GM18858 (cell line): ENCODE results near the gene CPA4.

ENCODE experiments used
- ATAC-seq: cut with Tn5 transposase; IDR thresholded peaks from one replicate; pipeline ENCODE4 v1.9.1; 2021; ENCODE audit not compliant: unreplicated experiment

Gene CPA4

DNA sequence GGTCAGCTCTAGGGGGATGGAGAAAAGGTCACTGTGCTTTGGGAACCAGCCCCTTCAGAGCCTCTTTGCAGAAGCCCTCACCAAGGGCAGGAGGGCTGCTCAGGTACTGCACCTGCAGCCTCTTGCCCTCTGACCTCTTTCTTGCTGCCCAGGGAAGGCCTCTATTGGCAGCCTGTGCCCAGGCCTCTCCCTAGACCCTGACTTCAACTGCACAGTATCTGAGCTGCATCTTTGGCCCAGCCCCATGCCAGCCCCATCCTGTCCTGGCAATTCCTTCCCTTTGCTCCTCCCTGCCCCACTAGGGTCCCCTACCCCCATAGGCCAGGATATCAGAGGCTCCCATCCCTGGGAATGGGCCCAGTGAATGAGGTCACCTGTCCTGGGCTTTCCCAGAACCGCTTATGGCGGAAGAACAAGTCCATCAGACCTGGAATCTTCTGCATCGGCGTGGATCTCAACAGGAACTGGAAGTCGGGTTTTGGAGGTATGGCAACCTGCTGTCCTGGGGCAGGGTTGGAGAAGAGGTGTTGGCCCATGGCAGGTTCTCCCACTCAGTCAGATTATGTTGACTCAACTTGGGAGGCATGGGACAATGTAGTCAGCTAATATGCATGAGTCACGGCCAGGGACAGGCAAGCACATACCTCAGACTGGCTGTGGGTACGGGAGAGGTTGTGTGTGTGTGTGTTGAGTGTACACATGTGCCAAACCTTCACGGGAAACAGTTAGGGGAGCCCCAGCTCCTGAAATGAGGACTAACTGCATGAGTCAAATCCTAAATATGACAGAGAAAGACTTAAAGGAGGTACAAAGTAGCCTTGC is 70.3 kb downstream of the CPA4 start:
- ATAC-seq = no peak

DNA sequence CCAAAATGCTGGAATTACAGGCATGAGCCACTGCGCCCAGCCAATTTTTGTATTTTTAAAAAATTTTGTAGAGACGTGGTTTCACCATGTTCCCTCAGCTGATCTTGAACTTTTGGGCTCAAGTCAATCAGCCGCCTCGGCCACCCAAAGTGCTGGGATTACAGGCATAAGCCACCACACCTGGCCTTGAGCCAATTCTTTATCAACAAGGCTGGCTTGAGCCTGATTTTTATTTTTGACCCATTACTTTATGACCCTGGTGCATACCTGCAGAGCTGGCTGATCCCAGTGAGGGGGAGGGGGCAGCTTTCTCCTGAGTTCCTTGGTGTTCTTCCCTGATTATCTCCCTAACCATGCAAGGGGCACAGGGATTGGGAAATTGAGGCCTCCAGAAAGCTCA is 71.5 kb downstream of the CPA4 start:
- no peak for ATAC-seq

DNA sequence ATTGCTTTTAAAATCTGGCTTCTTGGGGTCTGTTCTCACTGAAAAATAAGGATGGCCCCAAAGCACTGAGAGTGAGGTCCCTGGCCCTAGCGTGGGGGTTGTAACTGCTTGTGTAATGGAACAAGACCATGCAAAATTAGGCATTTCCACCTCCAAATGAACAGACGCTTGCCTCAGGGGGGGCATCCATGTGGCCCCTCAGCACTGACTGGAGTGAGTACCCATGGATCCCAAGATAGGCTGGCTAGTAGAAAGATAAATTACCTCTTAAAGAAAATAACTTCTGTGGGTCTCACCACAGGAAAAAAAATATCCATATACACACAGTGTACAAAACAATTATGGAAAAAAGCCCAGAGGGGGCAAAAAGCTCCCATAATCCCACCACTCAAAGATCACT is 72.1 kb downstream of the CPA4 start:
- ATAC-seq = no peak

DNA sequence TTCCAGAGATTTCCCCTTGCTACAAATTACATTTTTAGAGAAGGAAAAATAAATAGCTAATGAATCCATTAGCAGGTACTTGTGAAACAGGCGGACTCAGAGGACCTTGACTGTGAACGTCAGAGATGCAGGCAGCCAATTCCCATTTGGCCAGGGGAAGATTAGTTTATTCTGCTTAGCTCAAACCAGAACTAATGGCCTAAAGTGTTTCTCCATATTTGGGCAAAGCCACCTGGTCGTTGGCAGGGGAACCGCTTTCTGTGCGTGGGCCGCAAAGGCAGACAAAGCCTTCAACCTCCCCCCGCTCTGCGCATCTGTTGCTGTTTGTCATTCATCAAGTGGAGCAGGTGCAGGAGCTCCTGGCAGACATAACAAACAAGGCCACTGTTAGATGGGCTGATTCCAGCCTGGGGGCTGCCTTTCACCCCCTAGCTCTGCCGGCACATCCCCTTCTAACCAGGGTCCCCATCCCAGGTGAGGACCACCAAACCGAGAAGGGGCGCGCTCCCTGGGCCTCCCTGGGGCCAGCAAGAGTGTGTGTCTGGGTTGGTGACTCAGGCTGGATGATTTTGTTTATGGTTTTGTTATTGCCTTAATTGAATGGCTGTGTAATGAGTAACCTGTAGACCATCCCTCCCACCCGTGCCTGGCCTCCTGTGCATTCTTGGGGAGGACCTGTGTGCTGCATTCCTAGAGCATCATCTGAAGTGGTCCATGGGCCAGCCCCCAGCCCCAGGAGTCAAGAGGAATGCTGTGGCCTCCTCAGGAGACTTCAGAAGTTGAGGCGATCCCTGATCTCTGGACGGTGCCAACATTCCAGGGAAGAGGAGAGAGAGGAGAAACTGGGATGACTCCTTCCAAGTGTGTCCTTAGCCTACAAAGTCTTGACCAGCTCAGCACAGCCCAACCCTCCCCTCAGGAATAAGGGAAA is 72.8 kb downstream of the CPA4 start:
- no peak for ATAC-seq

DNA sequence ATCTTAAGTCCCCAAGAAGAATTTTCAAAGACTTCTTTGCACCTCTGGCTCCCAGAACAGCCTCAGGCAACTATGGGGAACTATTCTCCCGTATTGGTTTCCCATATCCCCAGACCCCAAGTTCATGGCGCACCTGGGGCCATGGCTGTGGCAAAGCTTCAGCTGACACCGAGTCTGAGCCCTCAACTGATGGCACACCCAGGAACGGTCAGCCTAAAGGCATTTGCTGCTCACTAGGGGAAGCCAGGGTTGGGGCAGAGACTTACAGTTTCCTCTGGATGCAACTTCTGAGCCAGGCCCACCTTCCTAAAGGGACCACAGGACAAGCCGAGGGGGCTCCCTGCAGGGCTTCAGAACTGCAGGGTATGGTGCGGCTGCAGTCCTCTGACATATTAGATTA is 73.6 kb downstream of the CPA4 start:
- ATAC-seq = no peak

DNA sequence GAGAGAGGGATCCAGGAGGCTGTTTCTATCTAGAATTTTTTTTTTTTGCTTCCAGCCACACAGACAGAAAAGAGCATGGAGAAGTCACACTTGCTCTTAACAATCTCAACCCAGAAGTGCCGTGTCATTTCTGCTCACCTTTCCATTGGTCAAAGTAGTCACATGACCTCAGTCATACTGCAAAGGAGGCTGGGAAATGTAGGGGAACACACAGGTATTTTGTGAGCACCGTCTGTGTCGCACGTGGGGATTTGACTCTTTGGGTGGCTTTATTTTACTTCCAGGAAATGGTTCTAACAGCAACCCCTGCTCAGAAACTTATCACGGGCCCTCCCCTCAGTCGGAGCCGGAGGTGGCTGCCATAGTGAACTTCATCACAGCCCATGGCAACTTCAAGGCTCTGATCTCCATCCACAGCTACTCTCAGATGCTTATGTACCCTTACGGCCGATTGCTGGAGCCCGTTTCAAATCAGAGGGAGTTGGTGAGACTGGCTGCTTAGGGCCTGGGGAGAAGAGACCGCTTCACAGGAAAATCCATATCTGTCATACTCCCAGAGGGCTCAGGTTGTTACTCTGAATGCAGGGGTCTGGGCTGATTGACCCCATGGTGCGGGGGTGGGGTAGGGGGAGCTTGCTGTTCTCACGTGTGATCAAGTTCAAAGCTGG is 74.3 kb downstream of the CPA4 start:
- no peak for ATAC-seq

DNA sequence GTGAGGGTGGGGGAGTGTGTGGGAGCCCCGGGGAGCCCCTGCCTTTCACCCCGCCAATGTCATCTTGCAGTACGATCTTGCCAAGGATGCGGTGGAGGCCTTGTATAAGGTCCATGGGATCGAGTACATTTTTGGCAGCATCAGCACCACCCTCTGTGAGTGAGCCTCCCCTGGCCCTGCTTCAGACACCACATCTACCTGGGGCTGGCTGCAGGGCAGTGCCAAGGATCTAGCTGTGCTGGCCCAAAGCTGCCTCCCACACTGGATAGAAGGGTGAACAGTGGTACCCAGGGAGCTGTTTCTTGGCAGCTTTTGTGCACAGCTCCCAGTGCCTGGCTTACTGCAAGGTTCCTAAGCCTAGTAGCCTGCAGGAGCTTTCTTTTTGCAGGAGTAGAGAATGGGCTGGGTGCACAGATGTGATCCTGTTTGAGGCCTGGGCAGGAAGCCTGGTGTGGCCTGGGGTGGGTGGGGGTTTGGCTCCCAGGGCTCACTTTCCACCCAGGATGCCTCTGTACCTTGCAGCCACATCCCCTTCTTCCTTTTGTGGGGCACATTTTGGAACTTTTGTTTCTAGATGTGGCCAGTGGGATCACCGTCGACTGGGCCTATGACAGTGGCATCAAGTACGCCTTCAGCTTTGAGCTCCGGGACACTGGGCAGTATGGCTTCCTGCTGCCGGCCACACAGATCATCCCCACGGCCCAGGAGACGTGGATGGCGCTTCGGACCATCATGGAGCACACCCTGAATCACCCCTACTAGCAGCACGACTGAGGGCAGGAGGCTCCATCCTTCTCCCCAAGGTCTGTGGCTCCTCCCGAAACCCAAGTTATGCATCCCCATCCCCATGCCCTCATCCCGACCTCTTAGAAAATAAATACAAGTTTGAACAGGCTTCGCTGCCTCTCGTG is 75.1 kb downstream of the CPA4 start:
- no peak for ATAC-seq

DNA sequence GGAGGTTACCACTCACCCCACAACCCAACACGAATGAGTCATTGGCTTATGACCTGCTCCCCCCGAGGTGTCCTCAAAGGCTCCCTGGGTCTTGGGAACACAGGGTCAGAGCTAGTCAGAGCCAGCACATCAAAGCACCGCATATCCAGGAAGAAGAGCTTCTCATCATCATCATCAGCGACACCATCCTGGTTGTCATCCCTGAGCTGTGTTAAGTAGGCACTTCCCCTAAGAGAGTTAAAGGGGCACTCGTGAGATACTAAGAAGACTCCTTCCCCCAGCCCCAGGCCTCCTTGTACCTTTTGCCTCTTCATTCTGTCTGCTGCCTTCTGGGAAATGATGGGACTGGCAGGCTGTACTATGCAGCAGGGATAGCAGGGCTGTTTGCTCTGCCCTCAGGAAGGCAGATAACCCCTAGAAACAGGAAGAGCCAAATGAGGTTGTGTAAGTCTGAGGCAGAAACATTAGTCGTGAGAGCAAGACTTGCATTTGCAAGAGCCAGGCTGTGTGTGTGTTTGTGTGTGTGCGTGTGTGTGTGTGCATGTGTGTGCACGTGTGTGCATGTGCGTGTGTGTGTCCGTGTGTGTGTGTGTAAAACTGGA is 76.2 kb downstream of the CPA4 start:
- ATAC-seq = no peak

DNA sequence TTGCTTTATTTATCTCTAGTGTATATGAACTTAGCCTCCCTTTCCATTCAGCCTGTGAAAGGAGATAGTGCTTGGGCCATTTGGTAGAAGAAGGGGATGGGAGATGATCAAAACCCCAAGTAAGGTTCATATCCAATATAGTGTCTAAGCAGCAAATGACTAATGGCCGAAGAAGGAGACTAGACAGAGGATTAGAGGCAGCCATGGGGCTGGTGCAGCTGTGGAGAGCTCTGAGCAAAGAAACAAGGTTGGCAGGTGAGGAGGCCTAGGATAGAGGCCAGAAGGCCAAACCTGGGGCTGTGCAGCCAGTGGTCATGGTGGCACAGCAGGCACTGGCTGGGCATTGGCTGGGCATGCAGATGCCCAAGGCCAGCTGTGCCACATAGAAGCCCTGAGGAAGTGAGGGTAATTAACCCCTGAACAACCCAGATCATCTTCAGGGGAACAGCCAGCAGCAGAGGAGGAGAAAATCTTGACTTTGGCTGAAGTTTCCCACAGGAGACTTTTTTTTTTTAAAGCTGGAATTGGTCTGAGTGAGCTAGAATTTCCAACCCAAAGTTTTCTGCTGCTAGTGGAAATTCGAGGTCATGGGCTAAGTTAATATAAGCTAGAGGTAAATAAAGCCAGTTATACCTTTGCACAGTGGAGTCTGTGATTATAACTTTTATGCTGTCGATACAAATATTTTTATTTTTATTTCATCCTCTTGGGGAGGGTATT is 77.0 kb downstream of the CPA4 start:
- ATAC-seq = no peak

DNA sequence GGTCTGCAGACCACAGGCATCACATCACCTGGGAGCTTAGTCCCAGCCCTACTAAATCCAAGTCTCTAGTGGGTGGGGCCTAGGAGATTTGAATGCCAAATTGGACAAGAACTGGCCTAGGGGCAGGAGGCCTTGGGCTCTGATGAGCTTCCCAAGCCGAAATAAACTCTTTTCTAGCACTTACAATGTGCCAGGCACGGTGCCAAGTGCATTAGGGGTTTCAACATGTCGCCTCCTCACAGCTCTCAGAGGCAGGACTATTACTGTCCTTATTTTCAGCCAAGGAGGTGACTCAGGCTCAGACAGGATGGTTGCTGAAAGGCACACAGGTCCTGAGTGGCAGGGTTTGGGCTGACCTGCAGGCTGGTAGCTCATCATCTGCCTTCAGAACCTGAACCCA is 78.1 kb downstream of the CPA4 start:
- no peak for ATAC-seq

DNA sequence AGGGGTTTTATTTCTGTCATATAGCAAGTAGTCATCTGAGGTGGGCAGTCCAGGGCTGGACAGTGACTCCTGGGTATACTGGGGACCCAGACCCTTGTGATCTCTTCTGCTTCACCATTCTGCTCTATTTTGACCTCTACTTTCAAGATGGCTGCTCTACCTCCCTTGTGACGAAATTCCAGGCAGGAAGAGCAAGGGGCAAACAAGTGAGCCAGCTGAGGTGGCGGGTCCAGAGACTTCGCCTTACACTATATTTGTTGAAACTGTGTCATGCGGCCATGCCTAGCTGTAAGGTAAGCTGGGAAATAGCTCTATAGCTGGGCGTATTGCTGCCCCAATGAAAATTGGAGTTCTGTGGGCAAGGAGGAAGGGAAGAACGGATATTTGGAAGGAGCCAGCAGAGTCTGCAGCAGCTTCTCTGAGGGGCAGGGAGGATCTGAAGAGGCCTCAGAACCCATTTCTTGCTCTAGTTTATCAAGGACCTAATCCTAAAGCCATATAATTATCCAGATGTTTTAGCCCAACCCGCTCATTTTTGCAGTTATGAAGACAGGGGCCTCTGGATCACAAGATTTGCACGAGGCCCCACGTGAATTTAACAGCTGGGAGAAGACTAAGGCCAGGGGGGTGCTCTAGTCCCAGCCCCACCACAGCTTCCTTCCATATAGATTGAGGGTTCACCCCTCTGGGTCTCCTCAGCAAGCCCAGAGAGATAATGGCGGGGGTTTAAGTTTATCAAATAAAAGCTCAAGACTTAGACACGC is 79.6 kb downstream of the CPA4 start:
- no peak for ATAC-seq
